ENCODE measurements around the gene NKX6-1. TPM values are rescaled to one million over a fixed set of nuclear protein-coding genes. Genes with fewer than 3 reads are reported as not detected.

Gene NKX6-1
- total and polyA plus RNA-seq, 8 donors: 1.1 to 5.2 TPM; not detected in 6

DNA sequence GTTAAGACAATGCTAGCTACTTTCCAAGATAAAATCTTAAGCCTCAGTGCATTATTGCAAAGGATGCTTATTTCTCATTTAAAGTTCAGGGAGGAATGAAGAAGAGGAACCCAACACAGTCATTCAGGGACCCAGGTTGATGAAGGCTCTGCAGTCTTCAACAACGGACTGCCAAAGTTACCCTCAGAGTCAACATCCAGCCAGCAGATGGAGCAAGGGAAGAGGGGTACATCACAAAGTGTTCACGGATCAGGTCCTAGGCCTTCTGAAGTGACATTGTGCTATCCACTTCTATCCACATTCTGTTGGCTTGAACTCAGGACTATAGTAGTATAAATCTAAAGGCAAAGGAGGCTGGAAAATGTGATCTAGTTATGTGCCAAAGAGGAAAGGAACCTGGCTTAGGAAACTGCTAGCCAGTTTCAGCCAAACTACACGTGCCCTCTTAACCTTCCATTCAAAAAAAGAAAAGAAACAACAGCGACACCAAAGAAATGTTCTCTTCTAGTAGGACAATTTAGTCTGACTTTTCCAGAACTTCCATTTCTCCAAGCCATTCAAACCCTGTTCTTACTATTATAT is 28.8 kb downstream of the NKX6-1 start:
- intact Hi-C loops (cut with DNase I; ENCODE audit: low total_unique reads): no loop called here
- Histone ChIP-seq H3K27ac (no peak overlapping the region), H3K27me3 (peaks cover 0 to 9% (median 0%) of the 10 kb centered on the region in 3 donors), H3K4me1 (no peaks in the 10 kb centered on the region), H3K36me3 (no peaks in the 10 kb centered on the region), H3K4me3 (no peak overlapping the region), H3K9me3 (no peaks in the 10 kb centered on the region)
- 37 to 55% (median 41%) methylated on average over 4 of the region's 4 CpGs for WGBS, 5 donors
- no peak for TF ChIP-seq EP300 (IDR thresholded peaks at IDR 0.05)
- no peak for TF ChIP-seq POLR2A (IDR thresholded peaks at IDR 0.05)
- TF ChIP-seq, protein P1, sequence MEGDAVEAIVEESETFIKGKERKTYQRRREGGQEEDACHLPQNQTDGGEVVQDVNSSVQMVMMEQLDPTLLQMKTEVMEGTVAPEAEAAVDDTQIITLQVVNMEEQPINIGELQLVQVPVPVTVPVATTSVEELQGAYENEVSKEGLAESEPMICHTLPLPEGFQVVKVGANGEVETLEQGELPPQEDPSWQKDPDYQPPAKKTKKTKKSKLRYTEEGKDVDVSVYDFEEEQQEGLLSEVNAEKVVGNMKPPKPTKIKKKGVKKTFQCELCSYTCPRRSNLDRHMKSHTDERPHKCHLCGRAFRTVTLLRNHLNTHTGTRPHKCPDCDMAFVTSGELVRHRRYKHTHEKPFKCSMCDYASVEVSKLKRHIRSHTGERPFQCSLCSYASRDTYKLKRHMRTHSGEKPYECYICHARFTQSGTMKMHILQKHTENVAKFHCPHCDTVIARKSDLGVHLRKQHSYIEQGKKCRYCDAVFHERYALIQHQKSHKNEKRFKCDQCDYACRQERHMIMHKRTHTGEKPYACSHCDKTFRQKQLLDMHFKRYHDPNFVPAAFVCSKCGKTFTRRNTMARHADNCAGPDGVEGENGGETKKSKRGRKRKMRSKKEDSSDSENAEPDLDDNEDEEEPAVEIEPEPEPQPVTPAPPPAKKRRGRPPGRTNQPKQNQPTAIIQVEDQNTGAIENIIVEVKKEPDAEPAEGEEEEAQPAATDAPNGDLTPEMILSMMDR (IDR thresholded peaks at IDR 0.05): no peak
- no peak for TF ChIP-seq POLR2AphosphoS5 (IDR thresholded peaks at IDR 0.05)
- DNase-seq: no peak

- H3K4me3 ChIP-seq: no peak overlapping the region
- no peaks in the 10 kb centered on the region for H3K4me1 ChIP-seq
- no peak for DNase-seq
- intact Hi-C loops (cut with DNase I; ENCODE audit: low total_unique reads): no loop called here
- 46 to 56% (median 49%) methylated on average over 3 of the region's 3 CpGs for WGBS, 5 donors
- H3K36me3 ChIP-seq: no peaks in the 10 kb centered on the region
- H3K27ac ChIP-seq: no peak overlapping the region
- H3K9me3 ChIP-seq: peaks cover 0 to 8% (median 6%) of the 10 kb centered on the region in 4 donors
- TF ChIP-seq POLR2A (IDR thresholded peaks at IDR 0.05): no peak
- TF ChIP-seq EP300 (IDR thresholded peaks at IDR 0.05): no peak
- TF ChIP-seq POLR2AphosphoS5 (IDR thresholded peaks at IDR 0.05): no peak
- TF ChIP-seq, protein P1 (IDR thresholded peaks at IDR 0.05): no peak
- H3K27me3 ChIP-seq: no peaks in the 10 kb centered on the region
Observed at GRCh38 chr4:84467601-84468000, 31.5 kb downstream of the NKX6-1 start.

DNA sequence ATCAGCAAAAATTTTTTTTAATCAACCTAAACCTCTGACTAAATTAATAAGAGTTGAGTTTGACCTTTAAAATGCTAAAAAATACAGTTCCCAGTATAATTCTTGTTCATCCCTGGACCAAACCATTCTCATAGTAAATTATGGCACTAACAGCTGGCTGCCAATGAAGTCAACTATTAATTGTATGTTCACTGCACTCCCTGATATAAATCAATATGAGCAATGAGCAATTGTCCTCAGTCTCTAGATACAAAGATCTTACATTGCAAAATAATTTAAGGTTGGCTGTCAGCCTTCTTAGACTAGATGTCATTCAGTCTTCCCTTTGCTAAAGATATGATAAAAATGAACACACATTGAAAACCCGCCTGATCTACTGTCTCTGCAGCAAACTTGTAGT is 39.3 kb downstream of the NKX6-1 start:
- DNase-seq: no peak
- H3K4me1 ChIP-seq: no peaks in the 10 kb centered on the region
- TF ChIP-seq POLR2AphosphoS5 (IDR thresholded peaks at IDR 0.05): no peak
- no peak for TF ChIP-seq POLR2A (IDR thresholded peaks at IDR 0.05)
- TF ChIP-seq, protein P1 (IDR thresholded peaks at IDR 0.05): no peak
- TF ChIP-seq EP300 (IDR thresholded peaks at IDR 0.05): no peak
- no peak overlapping the region for H3K27ac ChIP-seq
- H3K9me3 ChIP-seq: peaks cover 0 to 9% (median 6%) of the 10 kb centered on the region in 4 donors
- intact Hi-C loops (cut with DNase I; ENCODE audit: low total_unique reads): no loop called here
- H3K27me3 ChIP-seq: no peaks in the 10 kb centered on the region
- 83 to 94% (median 93%) methylated on average over 1 of the region's 1 CpG for WGBS, 5 donors
- H3K4me3 ChIP-seq: no peak overlapping the region
- H3K36me3 ChIP-seq: no peaks in the 10 kb centered on the region

- intact Hi-C loops (cut with DNase I; ENCODE audit: low total_unique reads): no loop called here
Observed at GRCh38 chr4:84456157-84456556, 42.9 kb downstream of the NKX6-1 start.

More at GRCh38 chr4:84456157-84456556, 42.9 kb downstream of the NKX6-1 start:
- TF ChIP-seq POLR2AphosphoS5 (IDR thresholded peaks at IDR 0.05): no peak
- TF ChIP-seq POLR2A (IDR thresholded peaks at IDR 0.05): no peak
- TF ChIP-seq EP300 (IDR thresholded peaks at IDR 0.05): no peak
- TF ChIP-seq, protein P1 (IDR thresholded peaks at IDR 0.05): no peak
- Histone ChIP-seq H3K36me3 (no peaks in the 10 kb centered on the region), H3K9me3 (no peaks in the 10 kb centered on the region), H3K4me3 (no peak overlapping the region), H3K27ac (no peak overlapping the region), H3K4me1 (no peaks in the 10 kb centered on the region), H3K27me3 (no peaks in the 10 kb centered on the region)
- DNase-seq: no peak
- 72 to 79% (median 76%) methylated on average over 4 of the region's 4 CpGs for WGBS, 5 donors
